GOT3 (cell line): ENCODE measurements around the gene NFAT5.
"Not testable (repeated sequence)": the region's sequence is repeated elsewhere in the genome, so short reads cannot be mapped to it uniquely, and the experiment has no call there.

Experiments
- DNase-seq: peaks from one replicate; lab custom pipeline; 2025; ENCODE audit warnings: mixed read lengths; lab: John Stamatoyannopoulos, UW

NFAT5 gene

GRCh38 chr16:69565671-69566239, at the start of gene NFAT5:
NFAT5 (plus strand) TSS chr16:69565966; CDS start chr16:69566302, 336 bp downstream.
- DNase-seq, result peak; percentile 70

GRCh38 chr16:69517914-69518313, 47.9 kb upstream of the NFAT5 start:
- DNase-seq, result not testable (repeated sequence)

- no peak for DNase-seq
Observed at GRCh38 chr16:69520413-69520799, 45.4 kb upstream of the NFAT5 start.

- no peak for DNase-seq
Observed at GRCh38 chr16:69520800-69521602, 44.8 kb upstream of the NFAT5 start.

GRCh38 chr16:69522041-69522578, 43.7 kb upstream of the NFAT5 start:
- DNase-seq, result no peak

GRCh38 chr16:69522732-69523404, 42.9 kb upstream of the NFAT5 start:
- no peak for DNase-seq

GRCh38 chr16:69523566-69524305, 42.0 kb upstream of the NFAT5 start:
- DNase-seq, result no peak

GRCh38 chr16:69526831-69527655, 38.7 kb upstream of the NFAT5 start:
- DNase-seq, result no peak

GRCh38 chr16:69531988-69532387, 33.8 kb upstream of the NFAT5 start:
- no peak for DNase-seq

- no peak for DNase-seq
Observed at GRCh38 chr16:69532641-69533455, 32.9 kb upstream of the NFAT5 start.

- no peak for DNase-seq
Observed at GRCh38 chr16:69534720-69535119, 31.0 kb upstream of the NFAT5 start.

GRCh38 chr16:69535123-69536050, 30.4 kb upstream of the NFAT5 start:
- DNase-seq, result no peak

GRCh38 chr16:69537706-69538080, 28.1 kb upstream of the NFAT5 start:
- no peak for DNase-seq

- no peak for DNase-seq
Observed at GRCh38 chr16:69538808-69539207, 27.0 kb upstream of the NFAT5 start.

GRCh38 chr16:69542974-69543373, 22.8 kb upstream of the NFAT5 start:
- no peak for DNase-seq

- no peak for DNase-seq
Observed at GRCh38 chr16:69544088-69544487, 21.7 kb upstream of the NFAT5 start.

- DNase-seq, result not testable (repeated sequence)
Observed at GRCh38 chr16:69546663-69547062, 19.1 kb upstream of the NFAT5 start.

- no peak for DNase-seq
Observed at GRCh38 chr16:69553332-69553731, 12.4 kb upstream of the NFAT5 start.

GRCh38 chr16:69554495-69554894, 11.3 kb upstream of the NFAT5 start:
- DNase-seq, result no peak
